K562 (cell line): ENCODE results near the gene ZCCHC3. TPM values are rescaled to one million over a fixed set of nuclear protein-coding genes. Genes with fewer than 3 reads are reported as not detected.

Experiments
- ARID1B ChIP-seq: fragments of 450-650 bp; IDR thresholded peaks from 2 replicates; pipeline ENCODE4 v1.6.1; 2016; ENCODE audit warnings: antibody characterized with exemption, mild to moderate bottlenecking, inconsistent platforms
- BCL6 ChIP-seq: fragments of 250-450 bp; sonication (Bioruptor Pico); IDR thresholded peaks from 2 replicates; pipeline ENCODE4 v1.4.0; 2020
- ERF ChIP-seq: fragments of 450-650 bp; formaldehyde crosslinking; IDR thresholded peaks from 2 replicates; pipeline ENCODE4 v1.4.0; 2020; ENCODE audit warnings: mild to moderate bottlenecking, mixed read lengths
- EWSR1 ChIP-seq: fragments of 450-650 bp; IDR thresholded peaks from 2 replicates; pipeline ENCODE4 v1.6.1; 2018; ENCODE audit warnings: borderline replicate concordance, mild to moderate bottlenecking, low read depth, moderate library complexity; ENCODE audit not compliant: partially characterized antibody
- GTF2A2 ChIP-seq: IDR thresholded peaks from 2 replicates; pipeline ENCODE4 v1.6.1; 2016; ENCODE audit warnings: mild to moderate bottlenecking, missing genetic modification characterization, missing compliant biosample characterization
- PRMT5 ChIP-seq: sonication (generic); formaldehyde crosslinking; IDR thresholded peaks from 2 replicates; pipeline ENCODE4 v1.5.0; 2020; ENCODE audit warnings: missing genetic modification reagents
- SREBF1 ChIP-seq: fragments of 150-350 bp; IDR thresholded peaks from 2 replicates; pipeline ENCODE4 v1.6.1; 2014; ENCODE audit warnings: antibody characterized with exemption, low read depth, low read length, borderline replicate concordance
- TOE1 ChIP-seq, 2 experiments: fragments of 450-650 bp in 1 of 2; sonication (generic) in 1 of 2; formaldehyde crosslinking in 1 of 2; IDR thresholded peaks; 2 replicates each; pipeline versions ENCODE4 v1.7.1 to v1.8.0; 2016 to 2022; ENCODE audit warnings: borderline replicate concordance in 2 of 2, mild to moderate bottlenecking in 2 of 2, antibody characterized with exemption in 1 of 2, inconsistent platforms in 1 of 2, low read depth in 1 of 2, missing genetic modification reagents in 1 of 2, moderate library complexity in 1 of 2
- ZC3H8 ChIP-seq: fragments of 450-650 bp; IDR thresholded peaks from 2 replicates; pipeline ENCODE4 v1.6.1; 2017
- ZNF134 ChIP-seq: fragments of 250-450 bp; sonication (Bioruptor Pico); conservative IDR thresholded peaks from 2 replicates; pipeline ENCODE4 v1.4.0; 2020
- ZNF408 ChIP-seq: fragments of 250-450 bp; sonication (Bioruptor Pico); IDR thresholded peaks from 2 replicates; pipeline ENCODE4 v1.4.0; 2020; ENCODE audit warnings: low read depth, mild to moderate bottlenecking, moderate library complexity
- ZNF444 ChIP-seq: fragments of 250-450 bp; sonication (Bioruptor Pico); IDR thresholded peaks from 2 replicates; pipeline ENCODE4 v1.4.0; 2020; ENCODE audit warnings: mild to moderate bottlenecking, moderate library complexity
- polyA plus RNA-seq, 8 experiments: library from polyadenylated mRNA; depleted of rRNA in 4 of 8; stranded (reverse) in 5 of 8; unstranded in 3 of 8; fragments of >200 nt; fragmentation: Nextera tagmentation in 2 of 8; fragmentation: Illumina TruSeq in 1 of 8; extraction: Ambion mirVana in 2 of 8; extraction: Trizol in 1 of 8; gene quantifications; 2 replicates each; pipeline versions ENCODE4 v1.2.1 to v1.2.3, GENCODE V29; 2011 to 2014; ENCODE audit warnings: inconsistent platforms in 1 of 8, missing spikeins in 1 of 8
- total RNA-seq, 7 experiments: library from RNA; depleted of rRNA in 6 of 7; stranded (reverse); fragments of >200 nt in 6 of 7; fragmentation: Illumina TruSeq in 2 of 7; extraction: Trizol in 2 of 7; gene quantifications; 2 replicates each; pipeline versions ENCODE4 v1.2.1 to v1.2.3, GENCODE V29; 2011 to 2021; ENCODE audit warnings: low replicate concordance in 1 of 7
- TF ChIP-seq, protein P1 (sequence below), 2 experiments: IDR thresholded peaks in 1 of 2; conservative IDR thresholded peaks in 1 of 2; 2 replicates each; pipeline ENCODE4 v1.6.1; 2016; ENCODE audit warnings: low read depth in 2 of 2, mild to moderate bottlenecking in 1 of 2, missing compliant biosample characterization in 1 of 2, missing genetic modification characterization in 1 of 2, moderate library complexity in 1 of 2
- TF ChIP-seq, protein P2 (sequence below): sonication (generic); formaldehyde crosslinking; IDR thresholded peaks from 2 replicates; pipeline ENCODE4 v1.9.0; 2022; ENCODE audit warnings: mild to moderate bottlenecking, missing genetic modification reagents
- TF ChIP-seq, protein P3 (sequence below): IDR thresholded peaks from 2 replicates; pipeline ENCODE4 v1.6.1; 2012; ENCODE audit warnings: low read depth, low read length, improper control_type of control experiment, borderline replicate concordance
- TF ChIP-seq, protein P4 (sequence below): fragments of 450-650 bp; conservative IDR thresholded peaks from 2 replicates; pipeline ENCODE4 v1.6.1; 2016; ENCODE audit warnings: missing genetic modification characterization, low read depth, mild to moderate bottlenecking, control low read depth, missing compliant biosample characterization
- TF ChIP-seq, protein P5 (sequence below), 2 experiments: fragments of 450-650 bp; IDR thresholded peaks; 2 replicates each; pipeline ENCODE4 v1.6.1; 2018; ENCODE audit warnings: mild to moderate bottlenecking in 2 of 2, low read depth in 1 of 2; ENCODE audit not compliant: partially characterized antibody in 2 of 2

Gene ZCCHC3
- total and polyA plus RNA-seq, 9 of the 15 experiments (the other 6 are each of a cell fraction or from before 2014, with no cell fraction given), result 2.8 to 23.3 (median 16.5) TPM

DNA sequence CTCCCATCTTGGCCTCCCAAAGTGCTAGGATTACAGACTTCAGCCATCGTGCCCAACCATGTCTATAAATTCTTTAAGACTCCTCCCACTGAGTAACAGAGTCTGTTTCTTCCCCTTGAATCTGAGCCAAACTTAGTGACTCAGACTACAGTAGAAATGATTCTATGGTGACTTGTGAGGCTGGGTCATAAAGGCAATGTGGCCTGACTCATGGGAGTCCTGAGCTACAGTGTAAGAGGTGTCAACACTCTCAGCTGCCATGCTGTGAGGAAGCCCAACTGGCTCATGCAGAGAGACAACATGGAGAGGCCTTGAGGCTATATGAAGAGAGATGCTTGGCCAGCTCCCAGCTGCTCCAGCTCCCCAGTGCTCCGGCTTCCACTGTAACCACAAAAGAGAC lies 44.3 kb downstream of the ZCCHC3 start (continued):
- TF ChIP-seq, protein P1, sequence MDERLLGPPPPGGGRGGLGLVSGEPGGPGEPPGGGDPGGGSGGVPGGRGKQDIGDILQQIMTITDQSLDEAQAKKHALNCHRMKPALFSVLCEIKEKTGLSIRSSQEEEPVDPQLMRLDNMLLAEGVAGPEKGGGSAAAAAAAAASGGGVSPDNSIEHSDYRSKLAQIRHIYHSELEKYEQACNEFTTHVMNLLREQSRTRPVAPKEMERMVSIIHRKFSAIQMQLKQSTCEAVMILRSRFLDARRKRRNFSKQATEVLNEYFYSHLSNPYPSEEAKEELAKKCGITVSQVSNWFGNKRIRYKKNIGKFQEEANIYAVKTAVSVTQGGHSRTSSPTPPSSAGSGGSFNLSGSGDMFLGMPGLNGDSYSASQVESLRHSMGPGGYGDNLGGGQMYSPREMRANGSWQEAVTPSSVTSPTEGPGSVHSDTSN (CRISPR knock-in tag; IDR thresholded peaks at IDR 0.05; ENCODE audit: low read depth), result no peak
- TF ChIP-seq, protein P1 (tag; conservative IDR thresholded peaks at IDR 0.05; ENCODE audit: low read depth), result 0 out of 2 replicates have a peak, but pooled peaks have one; percentile 36
- TF ChIP-seq, protein P2, sequence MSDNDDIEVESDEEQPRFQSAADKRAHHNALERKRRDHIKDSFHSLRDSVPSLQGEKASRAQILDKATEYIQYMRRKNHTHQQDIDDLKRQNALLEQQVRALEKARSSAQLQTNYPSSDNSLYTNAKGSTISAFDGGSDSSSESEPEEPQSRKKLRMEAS (CRISPR knock-in tag), result peak; percentile 83
- TF ChIP-seq, protein P3, sequence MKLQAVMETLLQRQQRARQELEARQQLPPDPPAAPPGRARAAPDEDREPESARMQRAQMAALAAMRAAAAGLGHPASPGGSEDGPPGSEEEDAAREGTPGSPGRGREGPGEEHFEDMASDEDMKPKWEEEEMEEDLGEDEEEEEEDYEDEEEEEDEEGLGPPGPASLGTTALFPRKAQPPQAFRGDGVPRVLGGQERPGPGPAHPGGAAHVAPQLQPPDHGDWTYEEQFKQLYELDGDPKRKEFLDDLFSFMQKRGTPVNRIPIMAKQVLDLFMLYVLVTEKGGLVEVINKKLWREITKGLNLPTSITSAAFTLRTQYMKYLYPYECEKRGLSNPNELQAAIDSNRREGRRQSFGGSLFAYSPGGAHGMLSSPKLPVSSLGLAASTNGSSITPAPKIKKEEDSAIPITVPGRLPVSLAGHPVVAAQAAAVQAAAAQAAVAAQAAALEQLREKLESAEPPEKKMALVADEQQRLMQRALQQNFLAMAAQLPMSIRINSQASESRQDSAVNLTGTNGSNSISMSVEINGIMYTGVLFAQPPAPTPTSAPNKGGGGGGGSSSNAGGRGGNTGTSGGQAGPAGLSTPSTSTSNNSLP, result no peak
- TF ChIP-seq BCL6 (CRISPR knock-in tag), result no peak
- TF ChIP-seq, protein P4, sequence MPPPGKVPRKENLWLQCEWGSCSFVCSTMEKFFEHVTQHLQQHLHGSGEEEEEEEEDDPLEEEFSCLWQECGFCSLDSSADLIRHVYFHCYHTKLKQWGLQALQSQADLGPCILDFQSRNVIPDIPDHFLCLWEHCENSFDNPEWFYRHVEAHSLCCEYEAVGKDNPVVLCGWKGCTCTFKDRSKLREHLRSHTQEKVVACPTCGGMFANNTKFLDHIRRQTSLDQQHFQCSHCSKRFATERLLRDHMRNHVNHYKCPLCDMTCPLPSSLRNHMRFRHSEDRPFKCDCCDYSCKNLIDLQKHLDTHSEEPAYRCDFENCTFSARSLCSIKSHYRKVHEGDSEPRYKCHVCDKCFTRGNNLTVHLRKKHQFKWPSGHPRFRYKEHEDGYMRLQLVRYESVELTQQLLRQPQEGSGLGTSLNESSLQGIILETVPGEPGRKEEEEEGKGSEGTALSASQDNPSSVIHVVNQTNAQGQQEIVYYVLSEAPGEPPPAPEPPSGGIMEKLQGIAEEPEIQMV (tag), result no peak
- no peak for TF ChIP-seq ZNF134 (CRISPR knock-in tag)
- no peak for TF ChIP-seq GTF2A2
- TF ChIP-seq ERF (CRISPR knock-in tag), result no peak
- TF ChIP-seq ZC3H8, result no peak
- no peak for TF ChIP-seq ZNF408
- TF ChIP-seq TOE1 (IDR thresholded peaks at IDR 0.05; ENCODE audit: borderline replicate concordance), result no peak
- no peak for TF ChIP-seq TOE1 (CRISPR knock-in tag; IDR thresholded peaks at IDR 0.05; ENCODE audit: borderline replicate concordance, low read depth)
- no peak for TF ChIP-seq ZNF444 (CRISPR knock-in tag)
- TF ChIP-seq EWSR1, result no peak
- no peak for TF ChIP-seq SREBF1
- TF ChIP-seq PRMT5 (CRISPR knock-in tag), result no peak
- TF ChIP-seq, protein P5, sequence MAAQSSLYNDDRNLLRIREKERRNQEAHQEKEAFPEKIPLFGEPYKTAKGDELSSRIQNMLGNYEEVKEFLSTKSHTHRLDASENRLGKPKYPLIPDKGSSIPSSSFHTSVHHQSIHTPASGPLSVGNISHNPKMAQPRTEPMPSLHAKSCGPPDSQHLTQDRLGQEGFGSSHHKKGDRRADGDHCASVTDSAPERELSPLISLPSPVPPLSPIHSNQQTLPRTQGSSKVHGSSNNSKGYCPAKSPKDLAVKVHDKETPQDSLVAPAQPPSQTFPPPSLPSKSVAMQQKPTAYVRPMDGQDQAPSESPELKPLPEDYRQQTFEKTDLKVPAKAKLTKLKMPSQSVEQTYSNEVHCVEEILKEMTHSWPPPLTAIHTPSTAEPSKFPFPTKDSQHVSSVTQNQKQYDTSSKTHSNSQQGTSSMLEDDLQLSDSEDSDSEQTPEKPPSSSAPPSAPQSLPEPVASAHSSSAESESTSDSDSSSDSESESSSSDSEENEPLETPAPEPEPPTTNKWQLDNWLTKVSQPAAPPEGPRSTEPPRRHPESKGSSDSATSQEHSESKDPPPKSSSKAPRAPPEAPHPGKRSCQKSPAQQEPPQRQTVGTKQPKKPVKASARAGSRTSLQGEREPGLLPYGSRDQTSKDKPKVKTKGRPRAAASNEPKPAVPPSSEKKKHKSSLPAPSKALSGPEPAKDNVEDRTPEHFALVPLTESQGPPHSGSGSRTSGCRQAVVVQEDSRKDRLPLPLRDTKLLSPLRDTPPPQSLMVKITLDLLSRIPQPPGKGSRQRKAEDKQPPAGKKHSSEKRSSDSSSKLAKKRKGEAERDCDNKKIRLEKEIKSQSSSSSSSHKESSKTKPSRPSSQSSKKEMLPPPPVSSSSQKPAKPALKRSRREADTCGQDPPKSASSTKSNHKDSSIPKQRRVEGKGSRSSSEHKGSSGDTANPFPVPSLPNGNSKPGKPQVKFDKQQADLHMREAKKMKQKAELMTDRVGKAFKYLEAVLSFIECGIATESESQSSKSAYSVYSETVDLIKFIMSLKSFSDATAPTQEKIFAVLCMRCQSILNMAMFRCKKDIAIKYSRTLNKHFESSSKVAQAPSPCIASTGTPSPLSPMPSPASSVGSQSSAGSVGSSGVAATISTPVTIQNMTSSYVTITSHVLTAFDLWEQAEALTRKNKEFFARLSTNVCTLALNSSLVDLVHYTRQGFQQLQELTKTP (IDR thresholded peaks at IDR 0.05; ENCODE audit: low read depth in 1 of 2, partially characterized antibody in 2 of 2), result peak in 1 of 2 experiments; percentile 31
- TF ChIP-seq ARID1B, result peak; percentile 34; the same call in 1 of the 2 replicates
